Psoas muscle (tissue), 8 donors: ENCODE data around the gene SPINDOC. TPM values are rescaled to one million over a fixed set of nuclear protein-coding genes. Genes with fewer than 3 reads are reported as not detected.

ENCODE experiments used
- ATAC-seq, 4 donors: fragments of 200-7000 bp; cut with Tn5 transposase; one replicate each; pipeline ENCODE4 v1.9.1; 2020; ENCODE audit warnings: moderate library complexity in 3 of 4, mild to moderate bottlenecking in 2 of 4
- DNase-seq, 2 donors: peaks; one replicate each; pipeline ENCODE4 v3.0.0-alpha.2; 2020
- H3K27ac ChIP-seq: fragments of 200-600 bp; one replicate; pipeline ENCODE4 v1.8.0; 2022
- H3K27me3 ChIP-seq, 3 donors: fragments of 200-600 bp in 1 of 3; one replicate each; pipeline versions ENCODE4 v1.6.1 to v1.8.0; 2013 to 2022; ENCODE audit warnings: low read length in 2 of 3, mild to moderate bottlenecking in 2 of 3, moderate library complexity in 1 of 3; ENCODE audit not compliant: insufficient read depth in 3 of 3
- H3K36me3 ChIP-seq, 2 donors: fragments of 200-600 bp in 1 of 2; one replicate each; pipeline versions ENCODE4 v1.6.1 to v1.8.0; 2013 to 2022; ENCODE audit warnings: low read depth in 1 of 2, mild to moderate bottlenecking in 1 of 2, moderate library complexity in 1 of 2; ENCODE audit not compliant: insufficient read depth in 1 of 2
- H3K4me1 ChIP-seq: fragments of 200-600 bp; one replicate; pipeline ENCODE4 v1.8.0; 2022
- H3K4me3 ChIP-seq: fragments of 200-600 bp; one replicate; pipeline ENCODE4 v1.8.0; 2022; ENCODE audit warnings: mild to moderate bottlenecking
- H3K9me3 ChIP-seq: fragments of 200-600 bp; one replicate; pipeline ENCODE4 v1.8.0; 2022
- CTCF ChIP-seq: fragments of 200-600 bp; IDR thresholded peaks from one replicate; pipeline ENCODE4 v1.8.0; 2022; ENCODE audit warnings: antibody characterized with exemption
- WGBS, 3 donors: extraction: QIAGEN DNeasy Blood & Tissue Kit; methylation state at CpG; one replicate each; pipeline versions ENCODE4 v1.1.6 to v1.1.7; 2013; 5-methylcytosine and 5-hydroxymethylcytosine counted together
- intact Hi-C, 2 donors: fragments of 100-400 bp; cut with DNase I; formaldehyde crosslinking; loops; one replicate each; pipeline versions ENCODE4 v1.11.0 to v1.14.2; 2022
- polyA plus RNA-seq, 3 donors: library from polyadenylated mRNA; stranded (reverse); fragments of 200-250 nt; gene quantifications; one replicate each; pipeline ENCODE4 v1.2.3, GENCODE V29; 2013
- total RNA-seq, 4 donors: library from RNA; stranded (reverse); fragmentation: NEBNext Ultra II Directional in 2 of 4; extraction: Animal tissue kit (Norgen Biotek cat#: 25700) in 2 of 4; gene quantifications; one replicate each; pipeline versions ENCODE4 v1.2.1 to v1.2.4, GENCODE V29; 2021 to 2023
- donor health status: healthy with polysubstance abuse.
- donor health status: DM: no; HTN: no; CAD: no; lungs with moderate emphysema.
- donor health status: Bipolar disorder and iron deficiency.
- donor health status: healthy.
- donor health status: DM: yes; HTN: yes; CAD: no.
- donor health status: DM: no; HTN: no; CAD: no.
- donor health status: DM: no; HTN: no; CAD: no.
- donor health status: DM: yes; HTN: yes; CAD: no.

SPINDOC gene
- total and polyA plus RNA-seq, 7 donors, result 2.7 to 8.8 (median 4.7) TPM

- 87 to 96% (median 95%) methylated on average over 6 of the region's 6 CpGs for WGBS, 3 donors
- TF ChIP-seq CTCF, result no peak
- no peak for ATAC-seq
- intact Hi-C loops, result no loop called here
- Histone ChIP-seq H3K27me3 (no peaks in the 10 kb centered on the region), H3K36me3 (peaks cover 0 to 10% of the 10 kb centered on the region in 2 donors), H3K4me3 (no peak overlapping the region), H3K4me1 (peaks cover 27% of the 10 kb centered on the region), H3K9me3 (no peaks in the 10 kb centered on the region), H3K27ac (no peak overlapping the region)
- no peak for DNase-seq
Measured at GRCh38 chr11:63876616-63877015, 63.4 kb downstream of the SPINDOC start.

Other genes starting within 250 kb of the SPINDOC start
- gene PLAAT3, start 199.0 kb upstream of the SPINDOC start, total RNA-seq, result 100 to 1,000 TPM in 1 of 4 donors, 10 to 100 TPM in 3; 67.6 to 102 (median 83.6) TPM
- gene PLAAT3, start 199.0 kb upstream of the SPINDOC start, polyA plus RNA-seq, result 100 to 1,000 TPM in 1 of 3 donors, 10 to 100 TPM in 2; 50.0 to 115 (median 82.3) TPM
- gene ATL3, start 142.1 kb upstream of the SPINDOC start, total RNA-seq, result 10 to 100 TPM in 3 of 4 donors, 1 to 10 TPM in 1; 9.4 to 12.2 (median 10.7) TPM
- 1 to 10 TPM; 3.2 to 6.4 (median 3.3) TPM for gene ATL3, start 142.1 kb upstream of the SPINDOC start, polyA plus RNA-seq
- 100 to 1,000 TPM in 1 of 4 donors, 10 to 100 TPM in 3; 40.5 to 110 (median 70.8) TPM for gene RTN3, start 132.0 kb upstream of the SPINDOC start, total RNA-seq
- 100 to 1,000 TPM in 1 of 3 donors, 10 to 100 TPM in 2; 35.3 to 162 (median 62.0) TPM for gene RTN3, start 132.0 kb upstream of the SPINDOC start, polyA plus RNA-seq
- 10 to 100 TPM in 1 of 4 donors, 1 to 10 TPM in 3; 4.4 to 10.9 (median 7.8) TPM for gene ZFTA, start 44.7 kb upstream of the SPINDOC start, total RNA-seq
- gene ZFTA, start 44.7 kb upstream of the SPINDOC start, polyA plus RNA-seq, result 10 to 100 TPM in 1 of 3 donors, 1 to 10 TPM in 2; 2.1 to 14.7 (median 5.0) TPM
- 10 to 100 TPM; 21.7 to 24.9 (median 22.9) TPM for gene MARK2, start 25.7 kb downstream of the SPINDOC start, total RNA-seq
- gene MARK2, start 25.7 kb downstream of the SPINDOC start, polyA plus RNA-seq, result 10 to 100 TPM; 11.7 to 24.7 (median 12.7) TPM
- 1 to 10 TPM in 1 of 4 donors, under 1 TPM in 3; 0.25 to 2.1 (median 0.47) TPM for gene RCOR2, start 103.7 kb downstream of the SPINDOC start, total RNA-seq
- under 1 TPM; 0.07 to 0.91 (median 0.77) TPM for gene RCOR2, start 103.7 kb downstream of the SPINDOC start, polyA plus RNA-seq
- 10 to 100 TPM in 1 of 4 donors, 1 to 10 TPM in 3; 5.4 to 13.7 (median 7.8) TPM for gene NAA40, start 125.5 kb downstream of the SPINDOC start, total RNA-seq
- 10 to 100 TPM in 1 of 3 donors, 1 to 10 TPM in 2; 4.6 to 10.5 (median 7.6) TPM for gene NAA40, start 125.5 kb downstream of the SPINDOC start, polyA plus RNA-seq
- 100 to 1,000 TPM; 547 to 830 (median 614) TPM for gene COX8A, start 161.2 kb downstream of the SPINDOC start, total RNA-seq
- 1,000 to 10,000 TPM; 1,239 to 1,847 (median 1,663) TPM for gene COX8A, start 161.2 kb downstream of the SPINDOC start, polyA plus RNA-seq
- gene OTUB1, start 173.0 kb downstream of the SPINDOC start, total RNA-seq, result 10 to 100 TPM; 39.4 to 47.8 (median 40.8) TPM
- gene OTUB1, start 173.0 kb downstream of the SPINDOC start, polyA plus RNA-seq, result 10 to 100 TPM; 49.1 to 75.4 (median 72.7) TPM
- gene FLRT1, start 222.5 kb downstream of the SPINDOC start, total RNA-seq, result under 1 TPM in 3 of 4 donors, not detected in 1; 0.08 to 0.10 (median 0.08) TPM
- gene FLRT1, start 222.5 kb downstream of the SPINDOC start, polyA plus RNA-seq, result under 1 TPM in 2 of 3 donors, not detected in 1; 0.03 to 0.05 TPM